Endothelial cell of umbilical vein (primary cell): ENCODE results near the gene ARHGEF17. TPM values are rescaled to one million over a fixed set of nuclear protein-coding genes. Genes with fewer than 3 reads are reported as not detected.
A peak's percentile ranks its signal among the peaks of the same experiment; 100 is the strongest.

Source experiments
- BruUV-seq: library from RNA; stranded (reverse); fragments of 400-500 nt; replicated peaks from 2 replicates; lab custom pipeline; 2021; lab: Mats Ljungman, UMichigan
- CTCF ChIA-PET: fragments of 300-600, 350-600 bp; sonication (Branson Sonifier 250); formaldehyde crosslinking; loops from one replicate; lab custom pipeline; 2021; ENCODE audit warnings: antibody characterized with exemption, inconsistent platforms; lab: Charles Lee
- POLR2A ChIA-PET: fragments of 300-600, 350-600 bp; sonication (Branson Sonifier 250); formaldehyde crosslinking; loops from one replicate; lab custom pipeline; 2021; ENCODE audit warnings: antibody characterized with exemption, inconsistent platforms; lab: Charles Lee
- DNase-seq: peaks from one replicate; pipeline ENCODE4 v3.0.0-alpha.2; 2011; ENCODE audit warnings: low read depth, low spot score
- FAIRE-seq: peaks from 2 replicates; lab custom pipeline; 2011; peaks lifted over from hg19 to GRCh38; lab: Jason Lieb, UNC
- H2AFZ ChIP-seq: 2 replicates; pipeline ENCODE4 v1.6.0; 2012; ENCODE audit warnings: low read depth, low read length, control low read depth, inconsistent platforms
- H3K27ac ChIP-seq: 2 replicates; pipeline ENCODE4 v1.5.1; 2011; ENCODE audit warnings: low read depth, mild to moderate bottlenecking, control low read depth, low read length, moderate library complexity; ENCODE audit not compliant: insufficient read depth
- H3K27me3 ChIP-seq, 2 experiments: 2 replicates each; pipeline versions ENCODE4 v1.6.0 to v1.6.1; 2011; ENCODE audit warnings: low read length in 2 of 2, mixed read lengths in 1 of 2; ENCODE audit not compliant: control insufficient read depth in 2 of 2, insufficient read depth in 2 of 2
- H3K36me3 ChIP-seq, 2 experiments: 2 replicates in 1 of 2; 3 replicates in 1 of 2; pipeline ENCODE4 v1.5.1; 2011; ENCODE audit warnings: low read length in 2 of 2, mild to moderate bottlenecking in 1 of 2, moderate library complexity in 1 of 2; ENCODE audit not compliant: control insufficient read depth in 2 of 2, insufficient read depth in 2 of 2; ENCODE audit errors: extremely low read depth in 1 of 2
- H3K4me1 ChIP-seq: 3 replicates; pipeline ENCODE4 v1.5.1; 2011; ENCODE audit warnings: mild to moderate bottlenecking, low read length; ENCODE audit not compliant: control insufficient read depth, insufficient read depth; ENCODE audit errors: extremely low read depth
- H3K4me2 ChIP-seq: 2 replicates; pipeline ENCODE4 v1.6.1; 2011; ENCODE audit warnings: low read length, control low read depth, mixed read lengths; ENCODE audit not compliant: insufficient read depth
- H3K4me3 ChIP-seq, 3 experiments: fragments of 200-600 bp in 1 of 3; sonication (generic), shearing (Covaris generic) in 1 of 3; replicated peaks in 1 of 3; 2 replicates each; pipeline ENCODE4 v1.5.1; 2011 to 2016; ENCODE audit warnings: control low read depth in 3 of 3, low read length in 3 of 3, mild to moderate bottlenecking in 2 of 3, inconsistent platforms in 1 of 3, low read depth in 1 of 3, moderate library complexity in 1 of 3; ENCODE audit not compliant: insufficient read depth in 1 of 3
- H3K79me2 ChIP-seq: 2 replicates; pipeline ENCODE4 v1.6.0; 2012; ENCODE audit warnings: low read length, inconsistent platforms; ENCODE audit not compliant: control insufficient read depth, insufficient read depth
- H3K9ac ChIP-seq: replicated peaks from 2 replicates; pipeline ENCODE3; 2011; ENCODE audit warnings: low read length, control low read depth; ENCODE audit not compliant: insufficient read depth; ENCODE audit errors: extremely low read depth
- H3K9me1 ChIP-seq: replicated peaks from 3 replicates; pipeline ENCODE4 v1.6.0; 2011; ENCODE audit warnings: mild to moderate bottlenecking, low read length; ENCODE audit not compliant: control insufficient read depth, insufficient read depth; ENCODE audit errors: extremely low read depth
- H3K9me3 ChIP-seq: replicated peaks from 2 replicates; pipeline ENCODE4 v1.5.1; 2012; ENCODE audit warnings: low read length, inconsistent platforms; ENCODE audit not compliant: control insufficient read depth, insufficient read depth
- H4K20me1 ChIP-seq: replicated peaks from 2 replicates; pipeline ENCODE3; 2011; ENCODE audit warnings: mild to moderate bottlenecking, low read length; ENCODE audit not compliant: control insufficient read depth, insufficient read depth; ENCODE audit errors: extremely low read depth
- CTCF ChIP-seq, 2 donors: IDR thresholded peaks; 1 replicate in 1 of 2; 2 replicates in 1 of 2; pipeline ENCODE4 v1.5.1; 2011; ENCODE audit warnings: low read length in 2 of 2, mild to moderate bottlenecking in 2 of 2, moderate library complexity in 2 of 2, control low read depth in 1 of 2, inconsistent platforms in 1 of 2, low read depth in 1 of 2; ENCODE audit not compliant: insufficient read depth in 1 of 2; ENCODE audit errors: extremely low read depth in 1 of 2
- EZH2 ChIP-seq: IDR thresholded peaks from 2 replicates; pipeline ENCODE4 v1.6.1; 2012; ENCODE audit warnings: borderline replicate concordance, low read depth, mild to moderate bottlenecking, moderate library complexity, low read length, inconsistent platforms; ENCODE audit not compliant: severe bottlenecking
- FOS ChIP-seq: IDR thresholded peaks from 2 replicates; pipeline ENCODE4 v1.6.1; 2011; ENCODE audit warnings: mild to moderate bottlenecking, low read length, moderate library complexity, borderline replicate concordance; ENCODE audit not compliant: insufficient read depth
- GATA2 ChIP-seq: IDR thresholded peaks from 2 replicates; pipeline ENCODE4 v1.7.0; 2011; ENCODE audit warnings: low read depth, mild to moderate bottlenecking, moderate library complexity, mixed read lengths, low read length; ENCODE audit not compliant: insufficient read length, insufficient read depth
- JUN ChIP-seq: IDR thresholded peaks from 2 replicates; pipeline ENCODE4 v1.6.1; 2011; ENCODE audit warnings: borderline replicate concordance, low read depth; ENCODE audit not compliant: insufficient read length, insufficient read depth
- MYC ChIP-seq: IDR thresholded peaks from one replicate; pipeline ENCODE4 v1.6.1; 2011; ENCODE audit warnings: mild to moderate bottlenecking, low read depth, low read length
- POLR2A ChIP-seq: IDR thresholded peaks from 2 replicates; pipeline ENCODE4 v1.6.1; 2012; ENCODE audit warnings: low read depth, mild to moderate bottlenecking, control low read depth, low read length
- POLR2AphosphoS5 ChIP-seq: IDR thresholded peaks from 2 replicates; pipeline ENCODE4 v1.6.1; 2012; ENCODE audit warnings: low read depth, mild to moderate bottlenecking, control low read depth, low read length, moderate library complexity; ENCODE audit not compliant: insufficient read depth
- dilution Hi-C: fragments of 300-500 bp; cut with MboI; formaldehyde crosslinking; loops from one replicate; pipeline ENCODE4 v1.15.0; 2019; ENCODE audit warnings: low sequenced_read_pairs; ENCODE audit not compliant: extremely low pct_ligation_motif_present
- intact Hi-C: fragments of 100-400 bp; cut with micrococcal nuclease; formaldehyde crosslinking; loops from one replicate; pipeline ENCODE4 v1.10.0; 2022
- polyA plus RNA-seq, 4 experiments: library from polyadenylated mRNA; depleted of rRNA in 3 of 4; stranded (reverse) in 3 of 4; unstranded in 1 of 4; fragments of >200 nt; gene quantifications; 2 replicates each; pipeline versions ENCODE4 v1.2.1 to v1.2.3, GENCODE V29; 2011 to 2012; ENCODE audit warnings: missing spikeins in 1 of 4
- total RNA-seq: library from RNA; stranded (reverse); gene quantifications from 2 replicates; pipeline ENCODE4 v1.2.3, GENCODE V29; 2021
- TF ChIP-seq, protein P1 (sequence below): IDR thresholded peaks from 2 replicates; pipeline ENCODE4 v1.6.1; 2011; ENCODE audit not compliant: insufficient read depth, insufficient read length

The ARHGEF17 gene
- total and polyA plus RNA-seq, 2 donors (not counting 3 experiments of a cell fraction or from before 2014, with no cell fraction given): 74.9 to 89.9 TPM

GRCh38 chr11:73313652-73314051, 5.6 kb downstream of the ARHGEF17 start:
- no TSS peak for BruUV-seq
- Histone ChIP-seq H2AFZ (no peak overlapping the region), H3K9me1 (no peaks in the 10 kb centered on the region), H3K4me1 (peaks cover 35% of the 10 kb centered on the region), H3K4me3 (peak overlapping the region in 1 of 3 experiments; percentile 23), H3K9me3 (no peaks in the 10 kb centered on the region), H3K4me2 (peak overlapping the region; percentile 60), H3K27ac (peak overlapping the region; percentile 56), H3K9ac (peak overlapping the region; percentile 36), H4K20me1 (no peaks in the 10 kb centered on the region), H3K27me3 (no peaks in the 10 kb centered on the region), H3K36me3 (peaks cover 0 to 5% of the 10 kb centered on the region in 2 experiments), H3K79me2 (peaks cover 51% of the 10 kb centered on the region)
- POLR2A ChIA-PET: no interaction called here
- FAIRE-seq (peak; percentile 72), DNase-seq (peak; percentile 44)
- no peak for TF ChIP-seq JUN
- TF ChIP-seq CTCF (IDR thresholded peaks at IDR 0.05; ENCODE audit: extremely low read depth in 1 of 2, insufficient read depth in 1 of 2, low read depth in 1 of 2, low read length in 2 of 2): no peak
- TF ChIP-seq MYC: no peak
- no peak for TF ChIP-seq POLR2A
- TF ChIP-seq, protein P1, sequence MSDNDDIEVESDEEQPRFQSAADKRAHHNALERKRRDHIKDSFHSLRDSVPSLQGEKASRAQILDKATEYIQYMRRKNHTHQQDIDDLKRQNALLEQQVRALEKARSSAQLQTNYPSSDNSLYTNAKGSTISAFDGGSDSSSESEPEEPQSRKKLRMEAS: no peak
- no peak for TF ChIP-seq EZH2
- TF ChIP-seq GATA2: no peak
- no peak for TF ChIP-seq POLR2AphosphoS5
- no peak for TF ChIP-seq FOS
- intact Hi-C loops (loop anchor here (1.0 kb wide), 1 partner anchor 8 kb away; no protein-coding TSS in a partner anchor), dilution Hi-C loops (no loop called here)
- CTCF ChIA-PET: interaction anchor here (0.7 to 16.0 kb wide), 6 partner anchors 10 to 80 kb away, joined by 3 to 455 read pairs (median 4); no protein-coding TSS in a partner anchor
